CD4-positive, alpha-beta T cell treated with Interferon gamma for 1 hour (primary cell): ENCODE data around the gene TEC.
"Not testable (repeated sequence)": the region's sequence is repeated elsewhere in the genome, so short reads cannot be mapped to it uniquely, and the experiment has no call there.

Experiments used
- DNase-seq: peaks from one replicate; pipeline ENCODE4 v3.0.0-alpha.2; 2020

The TEC gene

DNA sequence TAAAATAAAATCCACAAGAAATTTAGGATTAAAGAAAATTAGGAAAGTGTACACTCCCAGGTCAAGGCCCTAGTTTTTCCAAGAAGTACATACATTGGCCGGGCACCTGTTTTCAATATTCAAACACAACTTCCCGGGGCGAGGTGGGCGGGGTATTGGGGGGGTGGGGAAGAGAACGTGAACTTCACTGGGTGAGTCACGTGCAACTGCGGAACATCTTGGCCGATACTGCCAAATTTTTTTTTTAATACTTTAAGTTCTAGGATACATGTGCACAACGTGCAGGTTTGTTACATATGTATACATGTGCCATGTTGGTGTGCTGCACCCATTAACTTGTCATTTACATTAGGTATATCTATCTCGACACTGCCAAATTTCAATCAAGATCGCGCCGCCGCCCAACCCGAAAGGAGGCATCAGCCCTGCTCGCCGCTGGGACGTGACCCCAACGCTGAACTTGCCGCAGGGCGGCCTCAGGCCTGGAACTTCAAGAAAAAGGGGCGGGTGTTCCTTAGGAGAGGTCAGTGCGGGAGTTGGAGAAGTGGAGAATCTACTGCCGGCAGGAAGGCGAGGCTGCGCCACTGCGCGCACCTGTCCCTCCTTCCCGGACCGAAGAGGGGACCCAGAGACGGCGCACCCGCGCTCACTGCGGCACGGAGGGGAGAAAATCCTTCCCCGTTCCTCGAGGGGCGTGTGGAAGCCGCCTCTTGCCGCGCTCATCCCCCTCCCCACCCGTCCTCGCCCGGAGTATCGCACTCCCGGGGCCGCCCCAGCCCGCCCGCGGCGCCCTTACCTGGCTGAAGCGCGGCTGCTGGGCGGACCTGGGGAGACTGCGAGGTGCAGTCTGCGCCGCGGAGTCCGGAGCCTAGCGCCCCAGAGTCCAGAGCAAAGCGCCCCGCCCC is at the start of gene TEC:
TEC (minus strand) TSS at position 883 of the 905 bp plus-strand sequence. CDS start 41,224 bp downstream, outside the sequence.
- DNase-seq = peak; percentile 30

DNA sequence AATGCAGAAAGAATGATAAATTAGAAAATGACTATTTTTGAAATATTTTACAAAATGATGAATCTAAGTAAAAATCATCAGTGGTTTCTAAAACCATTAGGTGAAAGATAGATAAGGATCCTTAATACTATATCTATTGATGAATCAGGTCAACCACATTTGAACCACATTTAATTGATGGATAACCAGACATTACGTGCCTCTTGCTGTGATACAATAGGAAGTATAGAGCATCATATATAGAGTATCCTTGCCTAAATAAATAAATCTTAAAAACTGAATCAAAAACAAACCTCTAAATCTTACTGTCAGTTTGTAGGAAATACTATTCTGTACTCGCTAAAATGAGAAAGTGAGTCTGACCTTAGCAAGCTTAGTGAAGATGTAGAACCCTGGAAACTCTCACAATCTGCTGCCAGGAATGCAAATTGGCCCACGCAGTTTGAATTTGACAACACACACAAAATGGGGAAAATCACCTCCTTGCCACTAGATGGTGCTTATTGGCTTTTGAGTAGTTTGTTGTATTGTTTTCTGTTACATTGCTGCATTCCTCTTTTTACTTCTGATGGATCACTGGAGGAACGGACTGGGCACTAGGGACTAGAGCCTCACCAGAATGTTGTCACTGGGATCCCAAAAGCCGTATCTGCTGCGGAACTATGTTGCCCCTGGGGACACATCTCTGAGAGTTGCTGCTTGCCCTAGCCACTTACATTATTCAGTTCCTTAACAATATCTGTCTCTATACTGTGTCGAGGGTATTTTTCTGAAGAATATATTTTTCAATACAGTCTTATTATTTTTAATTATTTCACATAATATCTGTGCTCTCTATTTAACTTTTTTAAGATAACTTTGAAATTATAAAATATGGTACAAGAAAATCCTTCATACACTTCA is 46.3 kb upstream of the TEC start:
- DNase-seq = no peak

DNA sequence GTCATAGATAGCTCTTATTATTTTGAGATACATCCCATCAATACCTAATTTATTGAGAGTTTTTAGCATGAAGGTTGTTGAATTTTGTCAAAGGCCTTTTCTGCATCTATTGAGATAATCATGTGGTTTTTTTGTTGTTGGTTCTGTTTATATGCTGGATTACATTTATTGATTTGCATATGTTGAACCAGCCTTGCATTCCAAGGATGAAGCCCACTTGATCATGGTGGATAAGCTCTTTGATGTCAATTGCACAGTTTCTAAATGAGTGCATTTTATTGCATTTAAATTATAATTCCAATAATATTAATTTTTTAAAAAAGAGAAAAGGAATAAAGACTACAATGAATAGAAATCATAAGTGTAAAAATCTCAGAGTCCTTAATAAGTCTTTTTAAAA is 45.1 kb upstream of the TEC start:
- DNase-seq = not testable (repeated sequence)

DNA sequence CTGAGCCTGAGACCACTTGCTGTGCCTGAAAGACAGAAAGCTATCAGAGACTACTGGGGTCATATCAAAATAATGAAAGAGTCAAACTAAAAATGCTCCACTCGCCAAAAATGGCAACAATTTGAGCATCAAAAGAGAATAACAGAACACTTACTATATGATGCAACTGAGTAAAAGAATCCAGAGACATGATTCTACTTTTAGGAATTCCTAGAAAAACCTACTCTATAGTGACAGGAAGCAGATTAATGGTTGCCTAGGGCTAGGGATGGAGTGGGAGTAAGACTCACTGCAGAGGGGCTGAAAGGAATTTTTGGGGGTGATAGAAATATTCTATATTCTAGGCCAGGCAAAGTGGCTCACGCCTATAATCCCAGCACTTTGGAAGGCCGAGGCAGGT is 42.3 kb upstream of the TEC start:
- DNase-seq = no peak

DNA sequence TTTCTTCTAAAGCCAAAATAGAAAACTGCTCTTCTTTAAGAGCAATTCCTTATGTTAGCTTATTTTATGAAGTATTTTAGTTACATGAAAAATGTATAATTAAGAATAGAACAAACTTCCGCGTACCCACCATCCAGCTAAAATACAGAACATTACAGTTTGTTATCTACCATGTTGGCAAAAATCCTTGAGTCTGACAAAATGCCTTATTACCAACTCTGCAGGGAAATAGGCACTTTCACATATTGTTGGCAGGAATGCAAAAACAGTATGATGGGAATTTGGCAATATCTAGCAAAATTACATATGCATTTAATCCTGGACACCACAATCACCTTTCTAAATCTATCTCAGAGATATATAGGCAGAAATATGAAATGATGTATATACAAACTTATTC is 39.3 kb upstream of the TEC start:
- no peak for DNase-seq

DNA sequence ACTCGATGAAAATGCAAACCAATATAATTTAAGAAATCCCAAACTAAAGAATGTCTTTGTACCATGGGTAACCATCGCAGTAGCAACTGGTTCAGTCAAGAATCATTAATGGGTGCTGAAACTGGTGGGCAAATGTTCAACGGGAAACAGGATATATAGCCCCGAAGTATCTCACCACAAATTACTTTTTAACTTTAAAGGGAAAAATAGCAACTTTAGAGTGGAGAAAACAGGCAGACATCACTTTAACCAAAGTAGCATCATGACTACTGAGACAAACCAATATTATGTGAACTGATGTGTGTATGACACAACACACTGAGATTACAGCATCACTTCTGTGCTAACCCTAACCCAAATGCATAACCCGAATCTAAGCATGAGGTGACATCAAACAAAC is 37.9 kb upstream of the TEC start:
- no peak for DNase-seq

DNA sequence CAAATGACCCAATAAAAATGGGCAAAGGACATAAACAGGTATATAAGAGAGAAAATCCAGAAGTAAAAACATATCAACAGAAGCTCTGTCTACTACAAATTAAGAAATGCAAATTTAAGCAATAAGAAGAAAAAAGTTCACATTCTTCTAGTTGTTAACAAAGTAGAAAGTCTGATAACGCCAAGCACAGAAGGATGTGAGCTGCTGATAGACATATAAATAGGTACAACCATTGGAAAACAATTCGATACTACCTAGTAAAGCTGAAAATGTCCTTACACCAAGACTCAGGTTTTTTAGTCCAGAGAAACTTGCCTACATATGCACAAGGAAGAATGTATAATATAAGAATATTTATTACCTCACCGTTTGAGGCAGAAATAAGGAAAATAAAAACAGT is 35.9 kb upstream of the TEC start:
- DNase-seq = no peak

DNA sequence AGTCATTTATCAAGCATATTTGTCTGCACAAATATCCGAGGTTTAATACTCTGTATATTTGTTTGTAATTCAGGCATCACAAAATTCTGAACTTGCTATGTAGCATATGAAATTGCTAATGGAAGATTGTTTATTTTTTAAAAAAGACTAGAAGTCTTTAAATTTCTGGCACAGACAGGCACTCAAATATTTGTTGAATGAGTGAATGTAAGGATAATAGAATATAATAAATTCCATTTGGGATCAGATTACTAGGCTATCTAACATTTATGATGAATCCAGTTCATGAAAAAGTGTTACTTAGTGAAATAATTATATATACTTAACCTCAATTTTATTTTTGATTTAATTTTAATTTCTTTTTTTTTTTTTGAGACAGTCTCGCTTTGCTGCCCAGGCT is 30.4 kb upstream of the TEC start:
- no peak for DNase-seq

DNA sequence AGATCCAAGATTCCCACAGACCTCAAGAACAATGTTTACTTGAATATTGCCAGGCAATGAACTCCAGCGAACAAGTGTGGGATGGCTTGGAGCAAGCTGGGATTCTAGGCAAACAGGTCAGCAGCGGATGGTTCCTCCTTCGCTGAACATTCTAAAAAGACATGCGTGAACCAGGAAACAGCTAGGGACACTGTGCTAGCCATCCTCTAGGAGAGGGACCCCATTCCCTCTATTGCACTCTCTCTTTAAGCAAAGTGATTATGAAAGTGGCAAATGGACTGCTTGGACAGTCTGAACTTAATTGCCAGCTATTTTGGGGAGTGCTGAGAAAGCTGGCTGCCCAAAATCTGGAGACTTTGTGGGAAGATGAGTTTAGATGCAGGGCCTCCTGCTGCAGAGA is 29.9 kb upstream of the TEC start:
- no peak for DNase-seq

DNA sequence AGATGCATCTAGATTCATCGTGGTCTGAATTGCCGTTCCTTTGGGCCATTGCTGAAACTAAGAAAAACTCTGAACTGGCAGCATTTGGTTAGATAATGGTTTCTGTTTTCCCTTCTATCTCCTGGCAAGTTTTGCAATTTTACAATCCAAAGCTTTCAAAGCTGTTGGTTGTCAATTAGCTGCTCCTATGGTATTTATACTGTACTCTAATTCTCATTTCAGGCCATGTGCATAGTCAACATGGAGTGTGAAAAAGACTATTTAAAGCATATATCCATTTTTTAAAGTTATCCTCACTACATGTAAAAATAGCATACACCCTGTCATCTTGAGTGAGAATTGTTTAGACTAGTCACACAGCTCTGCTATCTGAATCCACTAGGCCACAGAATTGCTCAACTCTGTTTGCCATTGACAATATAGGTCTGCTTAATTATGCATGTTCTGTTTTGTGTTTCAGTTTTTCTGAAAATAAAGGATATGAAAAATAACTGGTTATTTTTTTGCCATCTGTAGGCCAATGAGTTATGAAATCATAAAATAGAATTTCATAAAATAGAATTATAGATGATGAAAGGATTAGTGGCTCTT is 27.7 kb upstream of the TEC start:
- no peak for DNase-seq

DNA sequence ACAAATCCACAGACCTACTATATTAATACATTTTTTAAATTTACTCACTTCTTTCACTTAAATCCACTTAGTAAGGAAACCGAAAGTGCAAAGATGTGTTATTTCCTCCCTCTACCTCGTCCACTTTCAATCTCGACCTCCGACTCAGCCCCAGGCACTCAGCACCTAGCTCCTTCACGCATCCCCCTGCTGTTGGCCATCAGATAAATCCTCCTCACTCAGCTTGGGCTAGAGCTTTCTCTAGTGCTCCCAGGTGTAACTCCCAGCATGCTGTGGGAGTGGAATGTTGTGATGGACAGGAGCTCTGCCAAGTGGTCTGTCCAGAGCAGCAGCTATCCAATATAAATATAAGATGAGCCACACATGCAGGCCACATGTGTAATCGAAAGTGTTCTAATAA is 26.7 kb upstream of the TEC start:
- no peak for DNase-seq

DNA sequence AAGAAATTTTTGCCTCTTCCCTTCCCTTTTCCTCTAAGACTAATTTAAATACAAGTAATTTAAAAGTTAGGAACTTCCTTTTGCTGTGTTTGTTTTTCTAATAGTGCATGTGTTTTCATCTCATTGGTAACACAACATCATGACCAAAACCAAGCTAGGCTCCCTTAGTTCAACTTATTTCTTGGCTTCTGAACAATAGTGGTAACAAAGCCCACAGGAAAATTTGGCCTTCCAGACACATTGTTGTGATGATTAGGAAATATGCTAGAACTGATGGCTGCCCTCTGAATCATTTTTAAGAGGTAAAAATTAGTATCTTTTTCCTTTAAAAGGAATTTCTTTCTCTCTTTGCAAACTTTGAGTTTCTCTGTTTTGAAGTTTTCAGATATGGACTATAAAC is 25.5 kb upstream of the TEC start:
- DNase-seq = no peak

DNA sequence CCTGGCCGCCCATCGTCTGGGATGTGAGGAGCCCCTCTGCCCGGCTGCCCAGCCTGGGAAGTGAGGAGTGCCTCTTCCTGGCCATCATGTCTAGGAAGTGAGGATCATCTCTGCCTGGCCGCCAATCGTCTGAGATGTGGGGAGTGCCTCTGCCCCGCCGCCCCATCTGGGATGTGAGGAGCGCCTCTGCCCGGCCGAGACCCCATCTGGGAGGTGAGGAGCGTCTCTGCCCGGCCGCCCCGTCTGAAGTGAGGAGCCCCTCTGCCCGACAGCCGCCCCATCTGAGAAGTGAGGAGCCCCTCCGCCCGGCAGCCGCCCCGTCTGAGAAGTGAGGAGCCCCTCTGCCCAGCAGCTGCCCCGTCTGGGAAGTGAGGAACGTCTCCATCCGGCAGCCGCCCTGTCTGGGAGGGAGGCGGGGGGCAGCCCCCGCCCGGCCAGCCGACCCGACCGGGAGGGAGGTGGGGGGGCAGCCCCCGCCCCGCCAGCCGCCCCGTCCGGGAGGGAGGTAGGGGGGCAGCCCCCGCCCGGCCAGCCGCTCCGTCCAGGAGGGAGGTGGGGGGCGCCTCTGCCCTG is 22.7 kb upstream of the TEC start:
- DNase-seq = not testable (repeated sequence)

DNA sequence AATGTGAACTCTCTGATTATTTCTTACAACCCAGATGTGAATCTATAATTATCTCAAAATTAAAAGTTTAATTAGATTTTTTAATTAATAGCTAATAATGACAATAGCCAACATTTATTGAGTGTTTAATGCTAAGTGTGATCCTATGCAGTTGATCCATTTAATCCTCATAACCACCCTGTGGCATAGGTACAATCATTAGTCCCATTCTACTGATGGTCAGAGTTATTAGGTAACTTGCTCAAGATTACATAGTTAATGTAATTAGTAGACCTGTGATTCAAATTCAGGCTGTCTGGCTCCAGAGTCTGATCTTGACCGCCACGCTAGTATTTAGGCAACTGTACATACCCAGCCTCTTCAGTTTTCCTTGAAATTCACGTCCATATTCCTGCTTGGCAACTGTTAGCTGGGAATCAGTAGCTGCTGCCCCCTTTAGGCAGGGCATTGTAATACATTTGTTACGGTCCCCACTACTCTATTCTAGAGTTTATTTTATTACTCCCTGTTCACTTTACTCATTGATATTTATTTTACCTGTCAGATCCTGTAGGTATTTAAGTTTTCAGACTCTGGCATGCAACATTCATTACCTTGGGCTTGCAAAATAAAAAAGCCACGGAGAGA is 20.6 kb upstream of the TEC start:
- no peak for DNase-seq

DNA sequence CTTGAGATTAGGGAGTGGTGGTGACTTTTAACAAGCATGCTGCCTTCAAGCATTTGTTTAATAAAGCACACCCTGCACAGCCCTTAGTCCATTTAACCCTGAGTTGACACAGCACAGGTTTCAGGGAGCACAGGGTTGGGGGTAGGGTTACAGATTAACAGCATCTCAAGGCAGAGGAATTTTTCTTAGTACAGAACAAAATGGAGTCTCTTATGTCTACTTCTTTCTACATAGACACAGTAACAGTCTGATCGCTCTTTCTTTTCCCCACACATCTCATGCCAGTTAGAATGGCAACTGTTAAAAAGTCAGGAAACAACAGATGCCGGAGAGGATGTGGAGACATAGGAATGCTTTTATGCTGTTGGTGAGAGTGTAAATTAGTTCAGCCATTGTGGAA is 16.4 kb upstream of the TEC start:
- DNase-seq = not testable (repeated sequence)

DNA sequence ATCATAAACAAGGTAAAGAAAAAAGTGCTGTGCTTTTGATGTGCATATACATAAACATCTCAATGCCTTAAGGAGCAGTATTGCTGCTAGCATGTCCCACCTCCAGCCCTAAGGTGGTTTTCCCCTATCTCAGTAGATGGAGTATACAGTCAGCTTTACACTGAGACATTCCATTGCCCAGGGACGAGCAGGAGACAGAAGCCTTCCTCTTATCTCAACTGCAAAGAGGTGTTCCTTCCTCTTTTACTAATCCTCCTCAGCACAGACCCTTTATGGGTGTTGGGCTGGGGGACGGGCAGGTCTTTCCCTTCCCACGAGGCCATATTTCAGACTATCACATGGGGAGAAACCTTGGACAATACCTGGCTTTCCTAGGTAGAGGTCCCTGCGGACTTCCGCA is 16.0 kb upstream of the TEC start:
- DNase-seq = not testable (repeated sequence)

DNA sequence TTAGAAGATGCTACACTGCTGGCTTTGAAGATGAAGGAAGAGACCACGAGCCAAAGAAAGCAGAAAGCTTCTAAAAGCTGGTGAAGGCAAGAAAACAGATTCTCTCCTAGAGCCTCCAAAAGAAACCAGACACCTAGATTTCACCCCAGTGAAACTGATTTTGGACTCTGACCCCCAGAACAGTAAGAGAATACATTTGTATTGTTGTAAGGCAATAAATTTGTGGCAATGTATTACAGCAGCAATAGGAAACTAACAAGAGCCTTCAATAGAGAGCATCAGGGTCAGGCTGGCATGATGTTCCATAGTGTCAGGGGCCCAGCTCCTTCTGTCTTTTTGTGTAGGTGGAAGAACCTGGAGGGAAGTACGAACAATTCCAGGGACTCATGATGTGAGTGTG is 6.0 kb upstream of the TEC start:
- DNase-seq = no peak

DNA sequence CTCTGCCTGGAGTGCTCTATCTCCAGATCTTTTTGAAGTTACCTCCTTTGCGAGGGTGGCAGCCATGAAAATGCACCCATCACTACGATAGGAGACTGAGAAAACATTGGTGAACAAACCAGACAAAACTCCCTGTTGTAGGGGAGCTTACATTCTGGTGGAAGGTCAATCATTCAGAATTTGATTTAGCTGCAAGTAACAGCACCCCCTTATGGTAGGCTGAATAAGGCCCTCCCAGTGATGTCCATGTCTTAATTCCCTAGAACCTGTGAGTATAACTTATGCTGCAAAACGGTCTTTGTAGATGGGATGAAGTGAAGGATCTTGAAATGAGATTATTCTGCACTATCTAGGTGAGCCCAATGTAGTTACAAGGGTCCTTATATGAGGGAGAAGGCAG is 5.6 kb upstream of the TEC start:
- DNase-seq = no peak

DNA sequence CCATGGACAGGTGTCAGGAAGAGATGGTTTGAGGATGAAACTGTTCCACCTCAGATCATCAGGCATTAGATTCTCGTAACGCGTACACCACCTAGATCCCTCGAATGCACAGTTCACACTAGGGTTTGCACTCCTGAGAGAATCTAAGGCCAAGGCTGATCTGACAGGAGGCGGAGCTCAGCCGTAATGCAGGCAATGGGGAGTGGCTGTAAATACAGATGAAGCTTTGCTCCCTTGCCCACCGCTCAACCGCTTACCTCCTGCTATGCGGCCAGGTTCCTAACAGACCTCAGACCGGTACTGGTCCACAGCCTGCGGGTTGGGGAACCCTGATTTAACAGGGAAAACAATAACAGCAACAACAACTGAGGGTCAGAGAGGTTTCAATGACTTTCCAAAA is 2.0 kb upstream of the TEC start:
- no peak for DNase-seq

DNA sequence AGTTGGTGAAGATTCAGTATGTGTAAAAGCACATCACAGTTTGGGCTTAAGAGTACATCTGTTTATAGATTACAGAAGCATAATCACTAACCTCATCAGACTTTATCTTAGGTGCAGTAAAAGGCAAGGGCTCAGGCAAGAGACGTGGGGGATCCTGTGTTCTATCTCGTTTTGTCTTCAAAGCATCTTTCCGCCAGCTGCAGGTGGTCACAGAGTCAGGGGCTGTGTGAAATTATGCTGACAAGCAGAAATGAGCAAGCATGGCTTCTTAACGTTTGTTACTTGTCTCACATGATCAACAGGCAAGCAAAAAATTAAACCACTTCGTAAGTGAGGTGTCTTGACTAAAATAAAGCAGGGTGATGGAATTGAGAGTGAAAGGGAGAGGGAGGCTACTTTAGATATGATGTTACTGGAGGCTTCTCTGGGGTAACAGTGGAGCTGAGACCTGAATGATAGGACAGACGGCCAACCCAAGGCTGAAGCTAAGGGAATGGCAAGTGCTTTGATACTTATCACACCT is 1.4 kb upstream of the TEC start:
- DNase-seq = no peak

DNA sequence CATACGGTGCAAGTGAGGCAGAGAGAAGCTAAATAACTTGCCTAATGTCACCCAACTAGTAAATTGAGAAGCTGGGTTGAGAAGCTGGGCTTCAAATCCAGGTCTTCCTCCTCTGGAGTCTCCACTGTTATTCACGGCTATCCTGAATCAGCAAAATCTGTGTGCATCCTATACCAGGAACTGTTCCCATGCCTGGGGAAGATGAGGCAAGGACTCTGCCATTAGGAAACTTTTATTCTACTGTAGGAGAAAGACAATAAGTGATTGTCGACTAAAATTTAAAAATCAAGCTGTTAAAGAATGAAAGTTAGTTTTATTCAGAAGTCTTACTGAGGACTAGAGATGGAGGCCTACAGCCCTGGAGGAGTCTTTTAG is 872 bp upstream of the TEC start:
- no peak for DNase-seq

DNA sequence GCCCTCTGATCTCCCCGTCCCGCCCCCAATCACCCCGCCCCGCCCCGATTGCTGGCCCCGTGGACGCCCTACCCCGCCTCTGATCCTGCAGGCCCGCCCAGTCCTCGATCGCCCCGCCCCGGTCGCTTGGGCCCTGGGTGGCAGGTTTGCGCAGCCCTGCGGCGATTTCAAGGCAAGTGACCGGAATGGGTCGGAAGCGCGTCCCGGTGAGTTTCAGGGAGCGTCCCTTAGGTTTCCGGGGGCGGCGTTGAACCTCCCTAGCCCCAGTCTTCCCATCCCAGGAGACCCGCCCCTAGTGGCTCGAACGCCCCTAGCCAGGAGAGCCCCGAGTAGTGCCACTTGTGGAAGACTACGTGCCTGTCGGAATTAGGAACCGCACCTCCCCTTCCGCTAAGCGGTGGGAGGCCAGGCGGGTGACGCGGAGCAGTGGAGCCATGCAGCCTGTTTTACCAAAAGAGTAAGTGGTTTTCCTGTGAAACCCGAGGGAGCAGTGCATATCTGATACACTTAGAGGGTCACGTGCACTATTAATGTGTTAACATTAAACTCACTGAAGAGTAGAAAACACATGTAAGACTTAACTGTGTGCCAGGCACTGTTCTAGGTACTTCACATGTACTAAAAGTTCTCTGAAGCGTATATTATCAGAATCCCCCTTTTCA is 354 bp upstream of the TEC start:
- DNase-seq = peak; percentile 86
